Measurements from ENCODE around the gene GNPTG.

The GNPTG gene

DNA sequence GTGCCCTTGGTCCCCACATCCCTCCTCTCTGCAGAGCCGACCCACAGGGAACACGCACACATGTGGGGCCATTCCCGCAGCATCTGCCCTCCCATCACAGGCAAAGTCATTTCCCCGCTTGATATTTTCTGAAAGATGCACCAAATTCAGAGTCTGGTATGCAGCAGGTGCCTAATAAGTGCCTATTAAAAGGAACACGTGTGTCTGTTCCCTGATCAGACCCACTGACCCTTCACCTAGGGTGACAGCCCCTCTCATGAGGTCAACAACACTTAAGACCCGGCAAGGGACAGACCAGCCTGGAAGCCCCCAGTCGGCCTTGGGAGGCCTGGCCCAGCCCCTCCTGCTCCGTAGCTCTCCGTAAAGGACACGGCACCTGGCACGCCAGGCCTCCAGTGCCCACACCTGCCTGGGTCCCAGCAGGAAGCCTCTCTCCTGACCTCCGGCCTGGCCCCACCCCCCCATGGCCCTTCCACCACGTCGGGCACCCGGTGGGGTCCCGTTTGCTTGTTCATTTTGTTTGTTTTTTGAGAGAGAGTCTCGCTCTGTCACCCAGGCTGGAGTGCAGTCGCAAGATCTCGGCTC is 42.7 kb downstream of the GNPTG start:
- Mint-ChIP-seq H3K9me3 (no peaks in the 10 kb centered on the region), H3K27ac (ENCODE audit: low read depth) (no peak overlapping the region), H3K36me3 (ENCODE audit: insufficient read depth) (peaks cover 39% of the 10 kb centered on the region), H3K27me3 (no peaks in the 10 kb centered on the region), H3K4me1 (no peaks in the 10 kb centered on the region), H3K4me3 (no peak overlapping the region)
- ATAC-seq (replicated peaks; ENCODE audit: extremely low read depth, poor library complexity, severe bottlenecking) (no peak), DNase-seq (ENCODE audit: low spot score in 2 of 2) (no peak)

DNA sequence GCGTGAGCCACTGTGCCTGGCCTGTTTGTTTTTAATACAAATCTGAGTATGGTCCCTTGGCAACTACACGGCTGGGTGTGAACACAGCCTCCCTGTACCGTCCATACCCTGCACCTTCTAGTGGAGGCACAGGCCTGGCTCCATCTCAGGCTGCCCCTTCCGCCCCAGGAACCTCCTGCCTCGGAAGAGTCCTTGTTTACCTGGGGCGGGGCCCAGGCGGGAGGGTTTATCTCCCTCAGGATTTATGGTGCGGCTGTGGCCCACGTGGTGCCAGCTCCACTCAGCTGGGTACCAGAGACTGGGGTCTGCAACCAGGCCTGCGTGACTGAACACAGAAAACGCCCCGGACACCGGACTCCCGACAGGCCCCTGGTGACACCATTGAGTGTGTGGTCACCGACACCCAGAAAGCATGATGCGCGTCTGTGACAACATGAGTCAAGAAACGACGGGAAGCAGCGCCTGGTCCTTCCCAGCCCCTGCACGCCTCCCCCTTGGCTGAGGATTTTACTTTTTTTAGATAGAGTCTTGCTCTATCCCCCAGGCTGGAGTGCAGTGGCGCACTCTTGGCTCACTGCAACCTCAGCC is 43.8 kb downstream of the GNPTG start:
- DNase-seq (ENCODE audit: low spot score in 2 of 2): no peak
- H3K27me3 Mint-ChIP-seq: no peaks in the 10 kb centered on the region
- H3K36me3 Mint-ChIP-seq (ENCODE audit: insufficient read depth): peaks cover 40% of the 10 kb centered on the region
- no peak for ATAC-seq (replicated peaks; ENCODE audit: extremely low read depth, poor library complexity, severe bottlenecking)
- H3K4me3 Mint-ChIP-seq: no peak overlapping the region
- no peaks in the 10 kb centered on the region for H3K9me3 Mint-ChIP-seq
- H3K4me1 Mint-ChIP-seq: no peaks in the 10 kb centered on the region
- H3K27ac Mint-ChIP-seq (ENCODE audit: low read depth): no peak overlapping the region

DNA sequence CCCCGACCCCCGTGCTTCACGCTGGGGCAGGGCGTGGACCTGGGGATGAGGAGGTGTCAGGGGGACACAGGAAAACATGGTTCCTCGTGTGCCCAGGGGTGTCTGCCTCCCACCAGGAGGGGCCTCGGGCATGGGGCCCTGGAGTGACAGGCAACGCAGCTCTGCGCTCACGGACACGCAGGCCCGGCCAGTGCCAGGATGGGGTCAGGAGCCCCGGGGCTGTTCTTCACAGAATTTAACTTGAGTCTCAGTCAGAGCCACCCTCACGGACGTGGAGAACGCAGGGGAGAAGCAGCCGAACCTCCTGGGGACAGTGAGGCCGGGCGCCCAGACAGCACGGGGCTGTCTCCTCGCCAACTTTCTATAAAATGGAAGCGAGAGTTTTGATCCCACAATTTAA is 46.0 kb downstream of the GNPTG start:
- Mint-ChIP-seq H3K4me3 (no peak overlapping the region), H3K9me3 (no peaks in the 10 kb centered on the region), H3K27ac (ENCODE audit: low read depth) (no peak overlapping the region), H3K36me3 (ENCODE audit: insufficient read depth) (peaks cover 44% of the 10 kb centered on the region), H3K4me1 (peaks cover 11% of the 10 kb centered on the region), H3K27me3 (no peaks in the 10 kb centered on the region)
- DNase-seq (ENCODE audit: low spot score in 2 of 2) (no peak), ATAC-seq (replicated peaks; ENCODE audit: extremely low read depth, poor library complexity, severe bottlenecking) (no peak)

DNA sequence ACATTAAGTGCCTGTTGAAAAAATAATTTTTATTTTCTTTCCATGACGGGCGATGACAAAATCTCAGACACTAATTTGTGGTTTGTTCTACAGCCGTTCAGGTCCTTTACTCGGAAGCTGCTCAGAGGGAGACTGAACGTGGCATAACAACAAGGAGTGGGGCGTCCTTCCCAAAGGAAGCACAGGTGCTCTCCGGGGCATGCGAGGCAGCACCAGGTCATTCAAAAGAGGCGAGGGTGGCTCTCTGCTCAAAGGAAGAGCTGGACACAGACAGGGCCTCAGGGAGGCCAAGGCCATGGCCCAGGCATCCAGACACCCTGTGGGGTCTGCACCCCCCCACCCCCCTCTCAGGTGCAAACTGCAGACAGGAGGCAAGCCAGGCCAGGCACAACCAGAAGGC is 46.6 kb downstream of the GNPTG start:
- DNase-seq (ENCODE audit: low spot score in 2 of 2) (no peak), ATAC-seq (replicated peaks; ENCODE audit: extremely low read depth, poor library complexity, severe bottlenecking) (no peak)
- Mint-ChIP-seq H3K27ac (ENCODE audit: low read depth) (peak overlapping the region; percentile 44), H3K27me3 (no peaks in the 10 kb centered on the region), H3K9me3 (no peaks in the 10 kb centered on the region), H3K4me3 (no peak overlapping the region), H3K4me1 (peaks cover 11% of the 10 kb centered on the region), H3K36me3 (ENCODE audit: insufficient read depth) (peaks cover 47% of the 10 kb centered on the region)

DNA sequence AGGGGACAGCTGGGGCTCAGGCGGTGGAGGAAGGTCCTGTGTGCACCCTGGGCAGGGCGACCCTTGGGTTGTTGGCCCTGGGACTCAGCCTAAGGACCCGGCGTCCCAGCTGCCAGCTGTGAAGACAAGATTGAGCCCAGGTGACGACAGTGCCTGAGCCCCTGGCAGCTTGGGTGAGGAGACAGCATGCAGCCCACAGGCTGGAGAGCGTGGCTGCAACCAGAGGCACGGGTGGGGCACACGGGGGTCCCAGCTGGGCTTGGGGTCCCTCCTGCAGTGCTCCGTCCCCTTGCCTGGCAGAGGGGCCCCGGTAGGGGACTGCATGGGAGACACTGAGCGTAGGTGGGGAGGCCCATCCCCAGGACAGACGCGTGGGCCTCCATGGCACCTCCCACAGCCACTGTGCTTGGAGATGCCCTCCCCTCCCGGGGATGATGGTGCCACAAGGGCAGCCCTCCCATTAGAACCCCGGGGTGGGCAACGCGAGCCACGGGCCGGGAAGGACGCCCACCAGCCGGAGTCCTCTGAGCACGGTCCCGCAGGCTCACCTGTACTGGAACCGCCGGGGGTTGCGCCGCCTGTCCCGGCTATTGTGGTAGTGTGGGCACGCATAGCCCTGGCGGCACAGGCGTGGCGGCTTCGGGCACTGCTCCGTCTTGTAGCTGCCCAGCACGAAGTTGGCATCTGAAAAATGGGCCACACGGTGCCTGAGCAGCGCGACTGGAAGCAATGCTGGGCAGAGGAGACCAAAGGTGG is 47.3 kb downstream of the GNPTG start:
- no peaks in the 10 kb centered on the region for H3K27me3 Mint-ChIP-seq
- DNase-seq (ENCODE audit: low spot score in 2 of 2): no peak
- H3K27ac Mint-ChIP-seq (ENCODE audit: low read depth): peak overlapping the region; percentile 44
- H3K4me3 Mint-ChIP-seq: no peak overlapping the region
- peaks cover 48% of the 10 kb centered on the region for H3K36me3 Mint-ChIP-seq (ENCODE audit: insufficient read depth)
- no peaks in the 10 kb centered on the region for H3K9me3 Mint-ChIP-seq
- H3K4me1 Mint-ChIP-seq: peaks cover 11% of the 10 kb centered on the region
- ATAC-seq (replicated peaks; ENCODE audit: extremely low read depth, poor library complexity, severe bottlenecking): no peak

DNA sequence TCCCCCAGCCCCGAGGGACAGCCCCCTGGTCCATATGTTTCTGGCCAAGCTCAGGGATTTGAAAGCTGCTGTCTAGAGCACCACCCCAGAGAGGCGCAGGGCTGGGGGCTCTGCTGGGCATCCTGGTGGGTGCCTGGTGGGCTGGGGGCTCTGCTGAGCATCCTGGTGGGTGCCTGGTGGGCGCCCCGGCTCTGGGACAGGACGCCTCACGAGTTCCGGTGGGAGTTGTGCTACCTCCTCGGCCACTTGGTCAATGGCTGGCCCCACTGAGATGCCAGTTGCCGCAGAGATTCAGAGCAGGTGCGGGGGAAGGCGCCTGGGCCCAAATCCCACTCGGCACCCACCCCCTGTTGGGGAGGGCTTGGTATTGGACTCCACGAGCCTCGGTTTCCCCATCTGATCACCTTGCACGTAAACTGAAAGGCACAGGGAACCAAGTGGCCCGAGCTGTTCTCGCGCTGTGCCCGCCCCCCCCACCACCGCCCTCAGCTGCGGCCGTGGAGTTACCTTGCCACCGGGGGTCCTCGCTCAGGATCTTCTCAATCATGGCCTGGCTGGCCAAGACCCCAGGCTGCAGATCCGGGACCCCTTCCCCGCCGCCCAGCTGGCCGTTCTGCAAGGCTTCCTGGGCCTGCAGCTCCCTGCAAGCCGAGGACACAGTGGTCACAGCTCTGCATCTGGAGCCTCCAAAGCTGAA is 49.5 kb downstream of the GNPTG start:
- H3K9me3 Mint-ChIP-seq: no peaks in the 10 kb centered on the region
- DNase-seq (ENCODE audit: low spot score in 2 of 2) (no peak), ATAC-seq (replicated peaks; ENCODE audit: extremely low read depth, poor library complexity, severe bottlenecking) (no peak)
- H3K27me3 Mint-ChIP-seq: no peaks in the 10 kb centered on the region
- H3K36me3 Mint-ChIP-seq (ENCODE audit: insufficient read depth): peaks cover 46% of the 10 kb centered on the region
- H3K4me3 Mint-ChIP-seq: no peak overlapping the region
- peak overlapping the region; percentile 44 for H3K27ac Mint-ChIP-seq (ENCODE audit: low read depth)
- H3K4me1 Mint-ChIP-seq: peaks cover 16% of the 10 kb centered on the region

DNA sequence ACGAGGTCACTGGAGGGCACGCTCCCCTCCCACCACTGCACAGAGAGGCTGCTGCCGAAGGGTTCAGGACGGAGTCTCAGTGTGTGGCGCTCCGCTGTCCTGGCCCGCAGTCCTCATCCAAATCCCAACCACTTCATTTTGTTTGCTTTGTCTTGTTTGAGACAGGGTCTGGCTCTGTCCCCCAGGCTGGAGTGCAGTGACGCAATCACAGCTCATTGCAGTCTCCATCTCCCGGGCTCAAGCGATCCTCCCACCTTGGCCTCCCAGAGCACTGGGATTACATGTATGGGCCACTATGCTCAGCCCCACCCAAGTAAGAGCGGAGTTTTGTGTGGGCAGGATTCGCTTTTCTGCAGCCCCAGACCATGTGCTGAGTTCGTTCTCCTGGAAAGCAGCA is 50.0 kb downstream of the GNPTG start:
- Mint-ChIP-seq H3K27me3 (no peaks in the 10 kb centered on the region), H3K4me3 (no peak overlapping the region), H3K9me3 (no peaks in the 10 kb centered on the region), H3K4me1 (peaks cover 16% of the 10 kb centered on the region), H3K36me3 (ENCODE audit: insufficient read depth) (peaks cover 44% of the 10 kb centered on the region), H3K27ac (ENCODE audit: low read depth) (peak overlapping the region; percentile 44)
- ATAC-seq (replicated peaks; ENCODE audit: extremely low read depth, poor library complexity, severe bottlenecking): no peak
- no peak for DNase-seq (ENCODE audit: low spot score in 2 of 2)

DNA sequence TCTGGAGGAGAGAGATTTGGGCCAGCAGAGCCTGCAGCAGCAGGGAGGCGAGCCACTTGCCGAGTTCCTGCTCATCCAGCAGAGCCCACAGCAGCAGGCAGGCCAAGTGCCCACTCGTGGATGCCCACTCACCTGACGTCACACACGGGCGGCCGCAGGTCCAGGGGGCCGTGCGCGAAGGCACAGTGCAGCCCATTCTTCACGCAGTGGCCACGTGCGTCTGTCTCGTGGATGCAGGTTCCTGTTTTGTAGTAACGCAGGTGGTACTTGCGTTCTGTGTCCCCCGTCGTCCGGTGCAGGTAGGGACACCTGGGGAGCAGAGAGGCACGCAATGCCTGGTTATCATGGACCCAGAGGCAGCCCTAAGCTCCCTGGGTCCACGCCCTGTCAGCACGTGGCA is 51.3 kb downstream of the GNPTG start:
- Mint-ChIP-seq H3K27ac (ENCODE audit: low read depth) (no peak overlapping the region), H3K4me3 (no peak overlapping the region), H3K9me3 (no peaks in the 10 kb centered on the region), H3K27me3 (no peaks in the 10 kb centered on the region), H3K4me1 (peaks cover 21% of the 10 kb centered on the region), H3K36me3 (ENCODE audit: insufficient read depth) (peaks cover 45% of the 10 kb centered on the region)
- no peak for ATAC-seq (replicated peaks; ENCODE audit: extremely low read depth, poor library complexity, severe bottlenecking)
- no peak for DNase-seq (ENCODE audit: low spot score in 2 of 2)

DNA sequence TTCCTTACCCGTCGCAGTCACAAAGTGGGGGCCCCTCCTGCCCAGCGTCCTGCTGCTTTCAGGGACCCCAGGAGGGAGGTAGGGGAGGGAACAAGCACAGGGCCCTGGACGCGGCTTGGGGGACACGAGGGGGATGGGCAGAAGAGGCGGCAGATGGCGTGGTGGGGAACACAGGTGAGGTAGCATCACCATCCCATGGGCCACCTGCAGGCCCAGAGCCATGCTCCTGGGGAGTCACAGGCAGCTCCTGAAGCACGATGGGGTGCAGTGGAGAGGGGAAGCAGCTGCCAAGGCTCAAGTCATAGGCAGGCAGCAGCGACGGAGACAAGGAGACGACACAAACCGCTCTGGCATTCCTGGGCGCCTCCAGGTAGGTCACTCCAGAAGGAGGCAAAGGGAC is 52.0 kb downstream of the GNPTG start:
- no peak overlapping the region for H3K4me3 Mint-ChIP-seq
- no peak for ATAC-seq (replicated peaks; ENCODE audit: extremely low read depth, poor library complexity, severe bottlenecking)
- no peak for DNase-seq (ENCODE audit: low spot score in 2 of 2)
- no peak overlapping the region for H3K27ac Mint-ChIP-seq (ENCODE audit: low read depth)
- H3K36me3 Mint-ChIP-seq (ENCODE audit: insufficient read depth): peaks cover 40% of the 10 kb centered on the region
- H3K4me1 Mint-ChIP-seq: peaks cover 28% of the 10 kb centered on the region
- H3K27me3 Mint-ChIP-seq: no peaks in the 10 kb centered on the region
- H3K9me3 Mint-ChIP-seq: no peaks in the 10 kb centered on the region

DNA sequence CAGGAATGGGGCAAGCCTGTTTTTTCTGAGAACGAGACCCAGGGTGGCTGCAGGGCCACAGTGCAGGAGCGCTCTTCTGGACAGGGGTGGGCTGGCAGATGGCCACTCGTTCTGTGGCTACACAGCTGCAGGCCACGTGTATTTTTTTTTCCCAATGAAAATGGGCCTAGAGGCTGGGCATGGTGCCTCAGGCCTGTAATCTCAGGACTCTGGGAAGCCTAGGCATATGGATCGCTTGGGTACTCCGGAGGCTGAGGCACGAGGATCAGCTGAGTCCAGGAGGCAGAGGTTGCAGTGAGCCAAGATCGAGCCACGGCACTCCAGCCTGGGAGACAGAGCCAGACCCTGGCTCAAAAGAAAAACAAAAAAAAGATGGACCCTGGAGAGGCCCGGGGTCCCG is 56.0 kb downstream of the GNPTG start:
- Mint-ChIP-seq H3K27ac (ENCODE audit: low read depth) (peak overlapping the region; percentile 35), H3K27me3 (no peaks in the 10 kb centered on the region), H3K4me1 (peaks cover 26% of the 10 kb centered on the region), H3K36me3 (ENCODE audit: insufficient read depth) (peaks cover 32% of the 10 kb centered on the region), H3K4me3 (peak overlapping the region; percentile 76), H3K9me3 (no peaks in the 10 kb centered on the region)
- DNase-seq (ENCODE audit: low spot score in 2 of 2) (no peak), ATAC-seq (replicated peaks; ENCODE audit: extremely low read depth, poor library complexity, severe bottlenecking) (no peak)

DNA sequence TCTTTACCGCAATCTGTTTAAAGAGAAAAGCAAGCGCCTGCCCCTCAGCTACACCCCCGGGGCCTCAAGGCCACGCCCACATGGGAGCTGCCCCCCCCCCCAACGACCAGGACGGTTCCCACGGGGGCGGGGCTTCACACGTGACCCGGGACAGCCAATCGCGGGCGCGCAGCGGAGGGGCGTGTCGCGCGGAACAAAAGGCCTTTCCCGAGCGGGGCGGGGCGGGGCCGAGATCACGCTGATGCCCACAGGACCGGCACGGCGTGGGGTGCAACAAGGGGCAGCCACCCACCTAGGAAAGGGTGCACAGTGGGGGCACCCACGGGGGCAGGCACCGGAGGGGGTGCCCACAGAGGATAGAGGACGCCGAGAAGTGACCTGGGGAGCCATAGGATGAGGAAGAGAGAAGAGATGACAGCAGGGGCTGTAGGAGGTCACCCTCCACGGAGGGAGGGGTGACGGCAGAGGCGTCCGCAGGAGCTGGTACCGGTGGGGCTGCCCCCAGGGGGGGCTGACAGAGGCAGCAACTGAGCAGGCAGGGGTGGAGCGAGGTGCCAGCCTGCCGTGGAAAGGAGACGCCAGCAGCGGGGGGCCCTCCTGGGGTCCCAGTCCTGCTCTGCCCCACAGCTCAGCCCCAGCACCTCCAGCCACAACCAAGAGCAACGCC is 56.6 kb downstream of the GNPTG start:
- H3K4me3 Mint-ChIP-seq: peak overlapping the region; percentile 76
- no peaks in the 10 kb centered on the region for H3K9me3 Mint-ChIP-seq
- peak; percentile 93 to 95 for DNase-seq (ENCODE audit: low spot score in 2 of 2)
- H3K27ac Mint-ChIP-seq (ENCODE audit: low read depth): peak overlapping the region; percentile 35
- H3K27me3 Mint-ChIP-seq: no peaks in the 10 kb centered on the region
- peaks cover 31% of the 10 kb centered on the region for H3K36me3 Mint-ChIP-seq (ENCODE audit: insufficient read depth)
- peaks cover 26% of the 10 kb centered on the region for H3K4me1 Mint-ChIP-seq
- peak; percentile 91 for ATAC-seq (replicated peaks; ENCODE audit: extremely low read depth, poor library complexity, severe bottlenecking)

DNA sequence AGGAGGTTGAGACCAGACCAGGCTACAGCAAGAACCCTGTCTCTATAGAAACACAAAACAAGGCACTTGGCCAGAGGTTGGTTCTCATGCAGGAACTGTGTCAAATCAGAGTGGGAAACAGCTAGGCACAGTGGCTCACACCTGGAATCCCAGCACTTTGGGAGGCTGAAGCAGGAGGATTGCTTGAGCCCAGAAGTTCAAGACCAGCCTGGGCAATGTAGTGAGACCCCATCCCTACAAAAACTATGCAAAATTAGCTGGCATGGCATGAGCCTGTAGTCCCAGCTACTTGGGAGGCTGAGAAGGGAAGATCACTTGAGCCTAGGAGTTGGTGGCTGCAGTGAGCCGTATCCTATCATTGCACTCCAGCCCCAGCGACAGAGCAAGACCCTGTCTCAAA is 61.1 kb downstream of the GNPTG start:
- Mint-ChIP-seq H3K27me3 (no peaks in the 10 kb centered on the region), H3K36me3 (ENCODE audit: insufficient read depth) (peaks cover 32% of the 10 kb centered on the region), H3K27ac (ENCODE audit: low read depth) (no peak overlapping the region)

More for the DNA sequence above, 61.1 kb downstream of the GNPTG start:
- H3K4me3 Mint-ChIP-seq: peak overlapping the region; percentile 83
- DNase-seq (ENCODE audit: low spot score in 2 of 2) (no peak), ATAC-seq (replicated peaks; ENCODE audit: extremely low read depth, poor library complexity, severe bottlenecking) (no peak)
- H3K4me1 Mint-ChIP-seq: peaks cover 29% of the 10 kb centered on the region
- H3K9me3 Mint-ChIP-seq: no peaks in the 10 kb centered on the region

All from central memory CD8-positive, alpha-beta T cell (primary cell).